PC-3 (cell line): Measurements from ENCODE around the gene ABCF3. TPM values are rescaled to one million over a fixed set of nuclear protein-coding genes. Genes with fewer than 3 reads are reported as not detected.

ENCODE experiments used
- ATAC-seq: fragments of 200-7000 bp; cut with Tn5 transposase; 2 replicates; pipeline ENCODE4 v1.9.1; 2020; ENCODE audit warnings: mild to moderate bottlenecking, moderate library complexity
- BruUV-seq: library from RNA; stranded (reverse); fragments of 400-500 nt; replicated peaks from 2 replicates; lab custom pipeline; 2021; lab: Mats Ljungman, UMichigan
- CTCF ChIA-PET: fragments of 300-600 bp; sonication (Branson Sonifier 250); formaldehyde crosslinking; loops from one replicate; lab custom pipeline; 2022; ENCODE audit warnings: antibody characterized with exemption; lab: Charles Lee
- POLR2A ChIA-PET: fragments of 300-600 bp; sonication (Branson Sonifier 250); formaldehyde crosslinking; loops from one replicate; lab custom pipeline; 2022; ENCODE audit warnings: antibody characterized with exemption; ENCODE audit not compliant: unreplicated experiment; lab: Charles Lee
- DNase-seq: peaks from one replicate; pipeline ENCODE4 v3.0.0-alpha.2; 2015
- H2AFZ ChIP-seq: fragments of 300-600 bp; sonication (generic); 2 replicates; pipeline ENCODE4 v1.6.0; 2016; ENCODE audit warnings: antibody characterized with exemption, low read length
- H3F3A ChIP-seq: fragments of 300-600 bp; sonication (generic); one replicate; pipeline ENCODE4 v1.6.0; 2017; ENCODE audit warnings: antibody characterized with exemption, low read length, control low read depth, mild to moderate bottlenecking; ENCODE audit not compliant: unreplicated experiment
- H3K27ac ChIP-seq: fragments of 300-600 bp; sonication (generic); 2 replicates; pipeline ENCODE4 v1.5.1; 2016; ENCODE audit warnings: mild to moderate bottlenecking, low read length
- H3K27me3 ChIP-seq: fragments of 300-600 bp; sonication (generic); 2 replicates; pipeline ENCODE4 v1.6.1; 2016; ENCODE audit warnings: low read length, mixed read lengths
- H3K36me3 ChIP-seq: fragments of 300-600 bp; sonication (generic); 2 replicates; pipeline ENCODE4 v1.6.1; 2016; ENCODE audit warnings: low read depth, mixed run types, low read length, mixed read lengths
- H3K4me1 ChIP-seq: fragments of 300-600 bp; sonication (generic); 2 replicates; pipeline ENCODE4 v1.5.1; 2016; ENCODE audit warnings: low read length; ENCODE audit not compliant: insufficient read depth
- H3K4me2 ChIP-seq: fragments of 300-600 bp; sonication (generic); 2 replicates; pipeline ENCODE4 v1.6.0; 2016; ENCODE audit warnings: low read length
- H3K4me3 ChIP-seq: fragments of 300-600 bp; sonication (generic); 2 replicates; pipeline ENCODE4 v1.5.1; 2016; ENCODE audit warnings: mild to moderate bottlenecking, low read length, mixed read lengths
- H3K79me2 ChIP-seq: fragments of 300-600 bp; sonication (generic); 2 replicates; pipeline ENCODE4 v1.6.1; 2017; ENCODE audit warnings: low read length, mixed read lengths
- H3K9ac ChIP-seq: fragments of 300-600 bp; sonication (generic); 2 replicates; pipeline ENCODE4 v1.6.0; 2016; ENCODE audit warnings: mild to moderate bottlenecking, low read length
- H3K9me2 ChIP-seq: fragments of 300-600 bp; sonication (generic); replicated peaks from 2 replicates; pipeline ENCODE4 v1.6.1; 2016; ENCODE audit warnings: mixed run types, low read length, mixed read lengths
- H3K9me3 ChIP-seq: fragments of 300-600 bp; sonication (generic); 2 replicates; pipeline ENCODE4 v1.6.1; 2016; ENCODE audit warnings: low read length, mixed read lengths
- H4K20me1 ChIP-seq: fragments of 300-600 bp; sonication (generic); 2 replicates; pipeline ENCODE4 v1.6.1; 2016; ENCODE audit warnings: low read length, mixed read lengths
- CTCF ChIP-seq: fragments of 300-600 bp; sonication (generic); conservative IDR thresholded peaks from 2 replicates; pipeline ENCODE4 v1.5.1; 2017; ENCODE audit warnings: antibody characterized with exemption, low read depth, mild to moderate bottlenecking, low read length
- EZH2 ChIP-seq: fragments of 300-600 bp; sonication (generic); IDR thresholded peaks from one replicate; pipeline ENCODE4 v1.6.1; 2017; ENCODE audit warnings: antibody characterized with exemption, mild to moderate bottlenecking, low read length; ENCODE audit not compliant: unreplicated experiment
- EZH2phosphoT487 ChIP-seq: fragments of 300-600 bp; sonication (generic); IDR thresholded peaks from 2 replicates; pipeline ENCODE4 v1.6.1; 2018; ENCODE audit warnings: mild to moderate bottlenecking, antibody characterized with exemption, low read length, borderline replicate concordance
- intact Hi-C: fragments of 100-400 bp; cut with micrococcal nuclease; formaldehyde crosslinking; loops from 2 replicates; pipeline ENCODE4 v1.9.0; 2023
- total RNA-seq: library from RNA; depleted of rRNA; stranded (reverse); fragments of >200 nt; gene quantifications from 2 replicates; pipeline ENCODE4 v1.2.3, GENCODE V29; 2014

ABCF3 gene
- total RNA-seq, 1 experiment from 2014 or later: 85.5 TPM

GRCh38 chr3:184180165-184180564 is 5.8 kb upstream of the ABCF3 start:
- peaks cover 47% of the 10 kb centered on the region for H3K79me2 ChIP-seq
- H4K20me1 ChIP-seq: peaks cover 18% of the 10 kb centered on the region

GRCh38 chr3:184181596-184181995 is 4.4 kb upstream of the ABCF3 start:
- no peaks in the 10 kb centered on the region for H3K27me3 ChIP-seq
- intact Hi-C loops: no loop called here
- H3K4me2 ChIP-seq: no peak overlapping the region
- peaks cover 18% of the 10 kb centered on the region for H4K20me1 ChIP-seq
- DNase-seq: no peak
- no peaks in the 10 kb centered on the region for H3K9me3 ChIP-seq
- BruUV-seq: no TSS peak
- no peak overlapping the region for H3K9ac ChIP-seq
- H3K9me2 ChIP-seq: no peaks in the 10 kb centered on the region
- no peak overlapping the region for H2AFZ ChIP-seq
- peaks cover 35% of the 10 kb centered on the region for H3K4me1 ChIP-seq
- no peak overlapping the region for H3K4me3 ChIP-seq
- peaks cover 75% of the 10 kb centered on the region for H3K36me3 ChIP-seq
- ChIA-PET CTCF (no interaction called here), POLR2A (no interaction called here)
- peaks cover 39% of the 10 kb centered on the region for H3K79me2 ChIP-seq
- ATAC-seq: no peak
- peaks cover 7% of the 10 kb centered on the region for H3F3A ChIP-seq
- H3K27ac ChIP-seq: no peak overlapping the region
- TF ChIP-seq EZH2phosphoT487 (no peak), EZH2 (no peak), CTCF (no peak)

More at GRCh38 chr3:184180165-184180564, 5.8 kb upstream of the ABCF3 start:
- peaks cover 4% of the 10 kb centered on the region for H3F3A ChIP-seq
- no peak overlapping the region for H3K4me3 ChIP-seq
- H3K27me3 ChIP-seq: no peaks in the 10 kb centered on the region
- intact Hi-C loops: no loop called here
- ATAC-seq (no peak), DNase-seq (no peak)
- no peak overlapping the region for H2AFZ ChIP-seq
- no peaks in the 10 kb centered on the region for H3K9me3 ChIP-seq
- ChIA-PET POLR2A (no interaction called here), CTCF (no interaction called here)
- H3K36me3 ChIP-seq: peaks cover 75% of the 10 kb centered on the region
- no peak for TF ChIP-seq EZH2
- no peak for TF ChIP-seq CTCF
- no peak for TF ChIP-seq EZH2phosphoT487
- H3K4me1 ChIP-seq: peaks cover 34% of the 10 kb centered on the region
- H3K9ac ChIP-seq: no peak overlapping the region
- no peaks in the 10 kb centered on the region for H3K9me2 ChIP-seq
- no peak overlapping the region for H3K27ac ChIP-seq
- no TSS peak for BruUV-seq
- no peak overlapping the region for H3K4me2 ChIP-seq

GRCh38 chr3:184183679-184184078 is 2.3 kb upstream of the ABCF3 start:
- Histone ChIP-seq H3K9me3 (no peaks in the 10 kb centered on the region), H3K9me2 (no peaks in the 10 kb centered on the region), H2AFZ (no peak overlapping the region), H3K4me1 (peaks cover 25% of the 10 kb centered on the region), H3K36me3 (peaks cover 68% of the 10 kb centered on the region), H3K27ac (no peak overlapping the region), H3K4me2 (no peak overlapping the region), H3K27me3 (no peaks in the 10 kb centered on the region), H3F3A (peaks cover 7% of the 10 kb centered on the region), H4K20me1 (peaks cover 14% of the 10 kb centered on the region), H3K9ac (no peak overlapping the region), H3K4me3 (no peak overlapping the region), H3K79me2 (peaks cover 39% of the 10 kb centered on the region)
- ATAC-seq (no peak), DNase-seq (no peak)
- TF ChIP-seq EZH2 (no peak), EZH2phosphoT487 (no peak), CTCF (no peak)
- ChIA-PET POLR2A (no interaction called here), CTCF (no interaction called here)
- no TSS peak for BruUV-seq
- intact Hi-C loops: no loop called here
